Kidney epithelial cell (primary cell): Measurements from ENCODE around the gene CCNJL. TPM values are rescaled to one million over a fixed set of nuclear protein-coding genes. Genes with fewer than 3 reads are reported as not detected.

Experiments used
- DNase-seq: peaks from one replicate; pipeline ENCODE4 v3.0.0-alpha.2; 2010; ENCODE audit warnings: low read depth
- H3K27me3 ChIP-seq: 2 replicates; pipeline ENCODE4 v1.6.0; 2011; ENCODE audit warnings: low read length; ENCODE audit not compliant: control insufficient read depth, insufficient read depth
- H3K36me3 ChIP-seq: 2 replicates; pipeline ENCODE4 v1.5.1; 2011; ENCODE audit warnings: low read length; ENCODE audit not compliant: control insufficient read depth, insufficient read depth
- H3K4me3 ChIP-seq: 2 replicates; pipeline ENCODE4 v1.5.1; 2011; ENCODE audit warnings: low read depth, mild to moderate bottlenecking, control low read depth, low read length
- CTCF ChIP-seq: IDR thresholded peaks from 2 replicates; pipeline ENCODE4 v1.5.1; 2011; ENCODE audit warnings: mild to moderate bottlenecking, moderate library complexity, low read length, control low read depth, inconsistent platforms; ENCODE audit not compliant: insufficient read depth, poor library complexity, severe bottlenecking
- total RNA-seq: library from RNA; depleted of rRNA; stranded (reverse); fragments of >200 nt; gene quantifications from 2 replicates; pipeline ENCODE4 v1.2.3, GENCODE V29; 2015

The CCNJL gene
- total RNA-seq, 1 donor from 2014 or later: 21.9 TPM

- no peaks in the 10 kb centered on the region for H3K27me3 ChIP-seq
- no peak overlapping the region for H3K4me3 ChIP-seq
- TF ChIP-seq CTCF: no peak
- H3K36me3 ChIP-seq: no peaks in the 10 kb centered on the region
- DNase-seq: no peak
Observed at GRCh38 chr5:160271396-160271795, 41.0 kb downstream of the CCNJL start.

DNA sequence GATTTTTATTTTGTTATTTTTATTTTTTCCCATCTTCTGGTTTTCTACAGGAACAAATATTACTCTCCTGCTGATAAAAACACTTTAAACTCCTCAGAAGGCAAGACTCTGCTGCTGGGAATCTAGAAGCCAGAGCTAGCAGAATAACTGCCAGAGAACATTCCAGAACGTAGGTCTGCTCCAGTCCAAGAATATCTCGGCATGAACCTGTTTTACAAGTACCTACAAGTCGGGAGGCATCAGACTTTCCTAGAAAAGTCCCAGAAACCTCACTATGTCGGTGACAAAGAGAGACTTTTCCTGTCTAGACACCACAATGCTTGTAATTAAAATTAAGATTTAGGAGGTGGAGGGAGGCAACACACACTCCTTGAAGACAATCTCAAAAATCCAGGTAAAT lies 41.7 kb downstream of the CCNJL start:
- Histone ChIP-seq H3K36me3 (no peaks in the 10 kb centered on the region), H3K27me3 (no peaks in the 10 kb centered on the region), H3K4me3 (no peak overlapping the region)
- no peak for TF ChIP-seq CTCF
- DNase-seq: no peak

DNA sequence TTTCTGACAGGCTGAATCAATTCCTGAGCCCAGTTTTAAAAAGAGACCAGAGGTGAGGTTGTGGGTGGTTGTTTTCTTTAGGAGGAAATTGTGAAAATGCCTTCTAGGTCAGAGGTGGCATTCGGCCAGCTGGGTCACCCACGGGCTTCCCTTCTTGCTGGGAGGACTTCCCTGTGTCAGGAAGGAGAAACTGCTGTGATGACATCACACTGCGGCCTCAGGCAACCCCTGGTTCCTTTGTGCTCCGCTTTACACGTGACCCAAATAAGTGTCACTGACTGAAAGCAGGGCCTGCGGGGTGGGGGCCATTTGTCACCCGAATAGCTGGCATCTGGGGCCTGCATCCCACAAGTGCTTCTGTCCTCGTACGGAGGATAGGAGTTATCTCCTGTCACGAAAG lies 43.3 kb downstream of the CCNJL start:
- no peak for DNase-seq
- H3K36me3 ChIP-seq: no peaks in the 10 kb centered on the region
- H3K4me3 ChIP-seq: no peak overlapping the region
- no peaks in the 10 kb centered on the region for H3K27me3 ChIP-seq
- no peak for TF ChIP-seq CTCF

GRCh38 chr5:160268121-160268520 lies 44.2 kb downstream of the CCNJL start:
- Histone ChIP-seq H3K4me3 (no peak overlapping the region), H3K27me3 (no peaks in the 10 kb centered on the region), H3K36me3 (no peaks in the 10 kb centered on the region)
- TF ChIP-seq CTCF: no peak
- DNase-seq: no peak

GRCh38 chr5:160266752-160267345 lies 45.5 kb downstream of the CCNJL start:
- no peak for DNase-seq
- Histone ChIP-seq H3K4me3 (no peak overlapping the region), H3K36me3 (no peaks in the 10 kb centered on the region), H3K27me3 (no peaks in the 10 kb centered on the region)
- no peak for TF ChIP-seq CTCF

- Histone ChIP-seq H3K36me3 (no peaks in the 10 kb centered on the region), H3K4me3 (no peak overlapping the region), H3K27me3 (no peaks in the 10 kb centered on the region)
- DNase-seq: no peak
- TF ChIP-seq CTCF: no peak
Observed at GRCh38 chr5:160266044-160266443, 46.3 kb downstream of the CCNJL start.
